ENCODE data around the gene ASIC2.

The ASIC2 gene

DNA sequence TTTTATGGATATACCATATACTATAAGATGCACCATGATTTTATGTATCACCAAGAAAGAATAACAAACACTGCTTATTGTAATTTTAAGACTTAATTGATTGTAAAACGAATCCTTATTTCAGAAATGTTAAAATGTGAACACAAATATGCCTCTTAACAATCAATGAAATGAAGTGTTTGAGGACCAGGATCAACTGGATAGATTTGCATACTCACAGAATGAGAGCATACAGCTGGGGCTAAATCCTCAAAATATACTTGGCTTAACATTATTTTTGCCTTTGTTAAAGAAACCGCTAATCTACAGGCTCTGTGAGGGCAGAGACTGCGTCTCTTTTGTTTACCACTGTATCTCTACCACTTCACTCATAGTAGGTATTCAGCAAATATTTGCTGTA lies 207.8 kb downstream of the ASIC2 start:
- no peak for DNase-seq (ENCODE audit: low read depth)
- no peak overlapping the region for H3K4me3 ChIP-seq (ENCODE audit: control insufficient read depth, low read depth, low read length)
- TF ChIP-seq, protein P1, sequence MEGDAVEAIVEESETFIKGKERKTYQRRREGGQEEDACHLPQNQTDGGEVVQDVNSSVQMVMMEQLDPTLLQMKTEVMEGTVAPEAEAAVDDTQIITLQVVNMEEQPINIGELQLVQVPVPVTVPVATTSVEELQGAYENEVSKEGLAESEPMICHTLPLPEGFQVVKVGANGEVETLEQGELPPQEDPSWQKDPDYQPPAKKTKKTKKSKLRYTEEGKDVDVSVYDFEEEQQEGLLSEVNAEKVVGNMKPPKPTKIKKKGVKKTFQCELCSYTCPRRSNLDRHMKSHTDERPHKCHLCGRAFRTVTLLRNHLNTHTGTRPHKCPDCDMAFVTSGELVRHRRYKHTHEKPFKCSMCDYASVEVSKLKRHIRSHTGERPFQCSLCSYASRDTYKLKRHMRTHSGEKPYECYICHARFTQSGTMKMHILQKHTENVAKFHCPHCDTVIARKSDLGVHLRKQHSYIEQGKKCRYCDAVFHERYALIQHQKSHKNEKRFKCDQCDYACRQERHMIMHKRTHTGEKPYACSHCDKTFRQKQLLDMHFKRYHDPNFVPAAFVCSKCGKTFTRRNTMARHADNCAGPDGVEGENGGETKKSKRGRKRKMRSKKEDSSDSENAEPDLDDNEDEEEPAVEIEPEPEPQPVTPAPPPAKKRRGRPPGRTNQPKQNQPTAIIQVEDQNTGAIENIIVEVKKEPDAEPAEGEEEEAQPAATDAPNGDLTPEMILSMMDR (conservative IDR thresholded peaks at IDR 0.05; ENCODE audit: control insufficient read depth, insufficient read depth, low read depth, low read length) = no peak

DNA sequence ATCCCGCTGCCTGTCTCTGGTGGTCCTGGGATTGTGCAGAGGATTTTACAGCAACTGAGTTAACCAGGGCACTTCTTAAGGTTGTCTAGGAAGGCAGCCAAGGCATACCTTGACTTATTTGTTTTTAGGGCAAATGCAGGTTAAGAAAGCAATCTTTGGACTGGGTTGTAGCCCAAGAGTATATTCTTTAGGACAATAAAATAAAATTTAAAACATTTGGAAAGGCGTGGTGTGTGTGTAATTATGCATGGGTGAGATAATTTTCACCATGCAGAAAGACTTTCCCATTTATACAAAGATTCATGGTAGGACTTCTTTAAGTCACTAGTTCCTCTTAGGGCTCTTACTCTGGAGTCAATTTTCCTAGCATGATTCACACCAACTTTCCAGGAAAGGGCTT lies 208.3 kb downstream of the ASIC2 start:
- DNase-seq (ENCODE audit: low read depth) = no peak
- no peak overlapping the region for H3K4me3 ChIP-seq (ENCODE audit: control insufficient read depth, low read depth, low read length)
- TF ChIP-seq, protein P1 (conservative IDR thresholded peaks at IDR 0.05; ENCODE audit: control insufficient read depth, insufficient read depth, low read depth, low read length) = no peak

DNA sequence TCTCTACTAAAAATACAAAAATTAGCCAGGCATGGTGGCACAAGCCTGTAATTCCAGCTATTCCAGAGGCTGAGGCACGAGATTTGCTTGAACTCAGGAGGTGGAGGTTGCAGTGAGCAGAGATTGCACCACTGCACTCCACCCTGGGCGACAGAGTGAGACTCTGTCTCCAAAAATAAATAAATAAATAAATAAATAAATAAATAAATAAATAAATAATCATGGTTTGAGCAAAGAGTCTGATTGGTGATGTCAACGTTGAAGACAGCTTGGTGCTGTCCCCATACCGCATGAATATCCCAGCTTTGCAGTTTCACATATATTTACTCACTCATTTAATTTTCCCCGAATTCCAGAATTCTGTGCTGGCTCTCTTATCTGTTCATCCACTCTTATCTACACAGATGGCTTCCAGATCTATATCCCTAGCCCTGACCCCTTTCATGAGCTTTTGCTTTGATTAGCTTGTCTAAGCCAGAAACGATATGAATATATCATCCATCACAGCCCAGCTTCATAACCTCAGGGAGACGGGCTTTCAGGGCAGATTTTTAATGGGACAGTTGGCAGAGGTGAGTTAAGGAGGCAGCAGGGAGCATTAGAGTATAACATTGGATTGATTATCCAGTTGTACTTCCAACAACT lies 210.4 kb downstream of the ASIC2 start:
- TF ChIP-seq, protein P1 (conservative IDR thresholded peaks at IDR 0.05; ENCODE audit: control insufficient read depth, insufficient read depth, low read depth, low read length) = no peak
- DNase-seq (ENCODE audit: low read depth) = no peak
- H3K4me3 ChIP-seq (ENCODE audit: control insufficient read depth, low read depth, low read length) = no peak overlapping the region

DNA sequence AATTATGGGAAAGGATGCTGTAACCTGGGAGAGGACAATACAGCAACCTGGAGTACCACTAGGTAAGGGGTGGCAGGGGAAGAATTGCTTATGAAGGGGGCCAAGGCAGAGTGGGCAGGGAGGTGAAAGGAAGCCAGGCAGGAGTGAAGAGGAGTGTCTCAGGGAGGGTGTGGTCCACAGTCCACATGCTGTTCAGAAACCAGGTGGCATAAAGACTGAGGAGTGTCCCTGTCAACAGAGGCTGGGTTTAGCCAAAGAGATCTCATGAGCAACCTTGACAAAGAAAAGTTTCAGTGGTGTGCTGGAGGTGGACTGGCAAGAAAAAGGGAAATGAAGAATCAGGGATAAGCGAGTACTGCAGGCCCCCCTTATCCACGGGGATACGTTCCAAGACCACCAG lies 213.0 kb downstream of the ASIC2 start:
- TF ChIP-seq, protein P1 (conservative IDR thresholded peaks at IDR 0.05; ENCODE audit: control insufficient read depth, insufficient read depth, low read depth, low read length) = no peak
- H3K4me3 ChIP-seq (ENCODE audit: control insufficient read depth, low read depth, low read length) = no peak overlapping the region
- DNase-seq (ENCODE audit: low read depth) = no peak

DNA sequence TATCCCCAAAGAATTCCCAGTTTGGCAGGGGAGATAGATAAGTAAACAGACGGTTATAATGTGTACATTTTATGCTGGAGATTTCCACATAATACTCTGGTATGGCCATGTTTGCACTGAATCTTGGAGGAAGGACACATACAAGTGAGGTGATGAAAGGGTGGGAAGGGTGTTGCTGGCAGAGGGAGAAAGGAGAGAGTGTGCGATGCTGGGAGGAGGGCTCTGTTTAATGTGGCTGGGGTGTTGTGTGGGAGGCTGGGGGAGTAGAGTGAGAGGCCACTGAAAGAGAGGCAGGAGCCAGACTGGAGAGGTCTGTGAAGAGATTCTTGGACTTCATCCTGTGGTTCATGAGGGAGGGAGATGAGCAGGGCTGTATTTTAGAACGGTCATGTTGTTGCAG lies 213.9 kb downstream of the ASIC2 start:
- TF ChIP-seq, protein P1 (conservative IDR thresholded peaks at IDR 0.05; ENCODE audit: control insufficient read depth, insufficient read depth, low read depth, low read length) = no peak
- no peak for DNase-seq (ENCODE audit: low read depth)
- H3K4me3 ChIP-seq (ENCODE audit: control insufficient read depth, low read depth, low read length) = no peak overlapping the region

DNA sequence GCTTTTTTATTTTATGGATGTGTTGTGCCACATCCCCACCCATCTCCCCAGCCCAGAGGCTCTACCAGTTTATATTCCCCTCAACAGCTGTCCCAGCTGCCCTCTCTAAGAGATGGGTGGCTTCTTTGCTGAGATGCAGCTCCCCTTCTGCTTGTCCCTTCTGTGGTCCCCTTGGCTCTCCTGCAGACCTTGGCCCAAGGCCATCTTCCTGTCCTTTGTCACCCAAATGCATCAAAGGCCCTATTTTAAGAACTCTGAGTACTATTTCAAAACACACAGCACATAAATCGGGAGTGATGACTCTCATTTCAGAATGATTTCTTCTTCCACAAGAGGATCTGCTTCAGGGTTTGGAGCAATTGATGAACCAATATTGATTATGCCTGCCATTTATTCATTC lies 216.1 kb downstream of the ASIC2 start:
- no peak for DNase-seq (ENCODE audit: low read depth)
- TF ChIP-seq, protein P1 (conservative IDR thresholded peaks at IDR 0.05; ENCODE audit: control insufficient read depth, insufficient read depth, low read depth, low read length) = no peak
- H3K4me3 ChIP-seq (ENCODE audit: control insufficient read depth, low read depth, low read length) = no peak overlapping the region

DNA sequence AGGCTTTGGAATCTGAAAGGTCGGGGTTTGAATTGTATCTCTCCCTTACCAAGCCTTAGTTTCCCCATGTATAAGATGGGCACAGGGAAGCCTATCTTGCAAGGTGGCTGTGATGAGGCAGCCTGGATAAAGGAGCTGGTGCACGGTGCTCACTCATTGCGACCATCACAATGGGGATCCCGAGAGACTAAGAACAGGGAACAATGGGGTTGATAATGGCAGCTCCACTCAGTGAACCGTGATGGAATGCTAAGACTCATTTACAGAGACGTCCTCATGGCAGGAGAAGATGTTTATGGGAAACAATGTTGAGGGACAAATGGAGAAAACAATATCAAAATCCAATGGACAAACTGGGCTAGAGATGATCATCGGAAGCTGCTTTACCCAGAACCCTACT lies 219.7 kb downstream of the ASIC2 start:
- no peak overlapping the region for H3K4me3 ChIP-seq (ENCODE audit: control insufficient read depth, low read depth, low read length)
- TF ChIP-seq, protein P1 (conservative IDR thresholded peaks at IDR 0.05; ENCODE audit: control insufficient read depth, insufficient read depth, low read depth, low read length) = no peak
- DNase-seq (ENCODE audit: low read depth) = no peak

Measured in fibroblast of mammary gland (primary cell).